Measurements from ENCODE around the gene COL16A1.

The COL16A1 gene

DNA sequence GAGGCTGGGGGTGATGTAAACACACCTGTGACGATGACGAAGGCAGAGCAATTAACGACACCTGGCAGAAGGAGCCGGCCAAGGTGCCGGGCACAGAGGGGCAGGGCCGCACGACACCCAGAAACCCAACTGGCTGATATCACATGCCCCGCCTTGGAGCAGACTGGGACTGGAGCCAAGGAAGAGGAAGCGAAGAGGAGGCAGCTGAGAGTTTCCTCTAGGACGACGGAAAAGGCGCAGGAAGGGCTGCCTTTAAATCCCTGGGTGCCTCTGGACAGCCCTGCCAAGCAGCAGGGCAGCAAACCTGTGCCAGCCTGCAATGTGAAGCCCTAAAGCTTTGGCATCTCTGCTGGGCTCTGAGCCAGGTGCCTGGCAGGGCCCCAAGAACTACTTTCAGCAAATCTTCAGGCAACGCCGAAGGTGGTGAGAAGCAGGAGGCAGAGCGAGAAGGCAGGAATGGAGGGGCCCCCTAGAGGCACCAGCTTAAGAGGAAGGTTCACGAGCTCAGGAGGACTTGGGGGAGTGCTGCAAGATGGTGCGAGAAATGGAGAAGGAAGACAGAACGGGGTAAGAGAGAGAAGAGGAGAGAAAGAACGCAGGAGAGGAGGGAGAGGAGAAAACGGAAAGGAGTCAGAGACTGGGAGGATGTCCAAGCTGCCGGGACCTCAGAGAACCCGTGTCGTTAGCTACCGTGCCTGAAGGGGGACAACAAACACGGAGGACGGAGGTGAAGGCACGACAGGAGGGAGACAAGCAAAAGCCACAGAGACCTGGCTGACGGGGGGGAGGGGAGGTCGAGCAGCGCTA lies 33.8 kb downstream of the COL16A1 start:
- no peak overlapping the region for H3K27ac ChIP-seq (ENCODE audit: low read depth, low read length)
- no peaks in the 10 kb centered on the region for H3K9me2 ChIP-seq (replicated peaks; ENCODE audit: control insufficient read depth, low read length)
- H3K4me3 ChIP-seq (ENCODE audit: low read length) = no peak overlapping the region
- H3K36me3 ChIP-seq (ENCODE audit: control insufficient read depth, low read length) = no peaks in the 10 kb centered on the region
- H3K9me3 ChIP-seq (ENCODE audit: control insufficient read depth, insufficient read depth, low read length) = no peaks in the 10 kb centered on the region
- TF ChIP-seq CTCF (IDR thresholded peaks at IDR 0.05; ENCODE audit: low read depth, low read length, poor library complexity, severe bottlenecking) (peak; percentile 36), EZH2phosphoT487 (IDR thresholded peaks at IDR 0.05; ENCODE audit: borderline replicate concordance, low read length) (no peak)
- no peaks in the 10 kb centered on the region for H3K4me1 ChIP-seq (ENCODE audit: control insufficient read depth, low read length)
- H3K27me3 ChIP-seq (ENCODE audit: control insufficient read depth, low read length) = peaks cover 37% of the 10 kb centered on the region
- H3F3A ChIP-seq (ENCODE audit: control insufficient read depth, insufficient read depth) = no peaks in the 10 kb centered on the region
- H4K20me1 ChIP-seq (ENCODE audit: control insufficient read depth, insufficient read depth, low read depth, low read length) = no peaks in the 10 kb centered on the region
- no peaks in the 10 kb centered on the region for H3K79me2 ChIP-seq (ENCODE audit: control insufficient read depth, low read length)
- no peak overlapping the region for H3K4me2 ChIP-seq (ENCODE audit: low read length)

- Histone ChIP-seq H3K79me2 (ENCODE audit: control insufficient read depth, low read length) (no peaks in the 10 kb centered on the region), H3K4me2 (ENCODE audit: low read length) (no peak overlapping the region), H3K36me3 (ENCODE audit: control insufficient read depth, low read length) (no peaks in the 10 kb centered on the region), H3K4me1 (ENCODE audit: control insufficient read depth, low read length) (no peaks in the 10 kb centered on the region), H4K20me1 (ENCODE audit: control insufficient read depth, insufficient read depth, low read depth, low read length) (no peaks in the 10 kb centered on the region), H3K4me3 (ENCODE audit: low read length) (no peak overlapping the region), H3K27me3 (ENCODE audit: control insufficient read depth, low read length) (peaks cover 42% of the 10 kb centered on the region), H3K27ac (ENCODE audit: low read depth, low read length) (no peak overlapping the region), H3F3A (ENCODE audit: control insufficient read depth, insufficient read depth) (no peaks in the 10 kb centered on the region), H3K9me3 (ENCODE audit: control insufficient read depth, insufficient read depth, low read length) (no peaks in the 10 kb centered on the region), H3K9me2 (replicated peaks; ENCODE audit: control insufficient read depth, low read length) (no peaks in the 10 kb centered on the region)
- TF ChIP-seq EZH2phosphoT487 (IDR thresholded peaks at IDR 0.05; ENCODE audit: borderline replicate concordance, low read length) (no peak), CTCF (IDR thresholded peaks at IDR 0.05; ENCODE audit: low read depth, low read length, poor library complexity, severe bottlenecking) (no peak)
Observed at GRCh38 chr1:31669433-31669785, 34.4 kb downstream of the COL16A1 start.

- no peaks in the 10 kb centered on the region for H3K9me2 ChIP-seq (replicated peaks; ENCODE audit: control insufficient read depth, low read length)
- no peak overlapping the region for H3K4me2 ChIP-seq (ENCODE audit: low read length)
- no peaks in the 10 kb centered on the region for H3K36me3 ChIP-seq (ENCODE audit: control insufficient read depth, low read length)
- no peaks in the 10 kb centered on the region for H3K4me1 ChIP-seq (ENCODE audit: control insufficient read depth, low read length)
- H3K9me3 ChIP-seq (ENCODE audit: control insufficient read depth, insufficient read depth, low read length) = no peaks in the 10 kb centered on the region
- TF ChIP-seq CTCF (IDR thresholded peaks at IDR 0.05; ENCODE audit: low read depth, low read length, poor library complexity, severe bottlenecking) (no peak), EZH2phosphoT487 (IDR thresholded peaks at IDR 0.05; ENCODE audit: borderline replicate concordance, low read length) (no peak)
- H3F3A ChIP-seq (ENCODE audit: control insufficient read depth, insufficient read depth) = no peaks in the 10 kb centered on the region
- no peaks in the 10 kb centered on the region for H3K79me2 ChIP-seq (ENCODE audit: control insufficient read depth, low read length)
- no peaks in the 10 kb centered on the region for H4K20me1 ChIP-seq (ENCODE audit: control insufficient read depth, insufficient read depth, low read depth, low read length)
- peaks cover 45% of the 10 kb centered on the region for H3K27me3 ChIP-seq (ENCODE audit: control insufficient read depth, low read length)
- no peak overlapping the region for H3K4me3 ChIP-seq (ENCODE audit: low read length)
- H3K27ac ChIP-seq (ENCODE audit: low read depth, low read length) = no peak overlapping the region
Observed at GRCh38 chr1:31668303-31668883, 35.4 kb downstream of the COL16A1 start.

All from DOHH2 (cell line).